ENCODE measurements around the gene SULT1C4.
"Not testable (repeated sequence)": the region's sequence is repeated elsewhere in the genome, so short reads cannot be mapped to it uniquely, and the experiment has no call there.

The SULT1C4 gene

GRCh38 chr2:108414945-108415344 is 37.2 kb downstream of the SULT1C4 start:
- no peak for DNase-seq

- DNase-seq: no peak
Observed at GRCh38 chr2:108417254-108417653, 39.5 kb downstream of the SULT1C4 start.

GRCh38 chr2:108418416-108418815 is 40.7 kb downstream of the SULT1C4 start:
- DNase-seq: no peak

- no peak for DNase-seq
Observed at GRCh38 chr2:108423067-108423466, 45.3 kb downstream of the SULT1C4 start.

GRCh38 chr2:108423502-108424251 is 45.9 kb downstream of the SULT1C4 start:
- DNase-seq: no peak

- DNase-seq: no peak
Observed at GRCh38 chr2:108428286-108429009, 50.7 kb downstream of the SULT1C4 start.

GRCh38 chr2:108435578-108435977 is 57.8 kb downstream of the SULT1C4 start:
- DNase-seq: not testable (repeated sequence)

GRCh38 chr2:108436976-108437375 is 59.2 kb downstream of the SULT1C4 start:
- no peak for DNase-seq

Measured in NCI-H1092 treated with DMSO at 0.1 percent for 48 hours (cell line).